CD8-positive, alpha-beta memory T cell (primary cell): ENCODE data around the gene PRSS12. TPM values are rescaled to one million over a fixed set of nuclear protein-coding genes. Genes with fewer than 3 reads are reported as not detected.

Experiments used
- CTCF ChIA-PET: fragments of 350-600 bp; sonication (Branson Sonifier 250); formaldehyde crosslinking; loops from one replicate; lab custom pipeline; 2021; ENCODE audit warnings: antibody characterized with exemption; lab: Charles Lee
- POLR2A ChIA-PET: fragments of 350-600 bp; sonication (Branson Sonifier 250); formaldehyde crosslinking; loops from one replicate; lab custom pipeline; 2021; ENCODE audit warnings: antibody characterized with exemption; lab: Charles Lee
- DNase-seq, 5 donors: peaks; one replicate each; pipeline versions ENCODE4 v3.0.0 to v3.0.0-alpha.2; 2020 to 2022; ENCODE audit warnings: mixed read lengths in 1 of 5
- H3K27ac ChIP-seq: one replicate; pipeline ENCODE4 v1.7.0; 2013; ENCODE audit warnings: low read depth, mild to moderate bottlenecking, low read length, moderate library complexity
- H3K27me3 ChIP-seq: 2 replicates; pipeline ENCODE4 v1.7.0; 2013; ENCODE audit warnings: low read length, mild to moderate bottlenecking; ENCODE audit not compliant: insufficient read depth, poor library complexity, severe bottlenecking
- H3K36me3 ChIP-seq: 2 replicates; pipeline ENCODE4 v1.7.0; 2013; ENCODE audit warnings: mild to moderate bottlenecking, low read length, moderate library complexity; ENCODE audit not compliant: insufficient read depth
- H3K4me1 ChIP-seq: 2 replicates; pipeline ENCODE4 v1.7.0; 2013; ENCODE audit warnings: mild to moderate bottlenecking, low read length, moderate library complexity; ENCODE audit not compliant: insufficient read depth
- H3K4me3 ChIP-seq: 2 replicates; pipeline ENCODE4 v1.7.0; 2013; ENCODE audit warnings: mild to moderate bottlenecking, low read length
- H3K9me3 ChIP-seq: 2 replicates; pipeline ENCODE4 v1.7.0; 2013; ENCODE audit warnings: mild to moderate bottlenecking, low read length
- H3K27ac Mint-ChIP-seq, 8 donors: one replicate each; pipeline ENCODE4 v1.8.0; 2020 to 2021; ENCODE audit warnings: mixed read lengths in 8 of 8, mild to moderate bottlenecking in 6 of 8, inconsistent platforms in 3 of 8, moderate library complexity in 3 of 8
- H3K27me3 Mint-ChIP-seq, 2 donors: one replicate each; pipeline ENCODE4 v1.8.0; 2020 to 2021; ENCODE audit warnings: mixed read lengths in 2 of 2, mild to moderate bottlenecking in 1 of 2, moderate library complexity in 1 of 2
- H3K36me3 Mint-ChIP-seq, 3 donors: one replicate each; pipeline ENCODE4 v1.8.0; 2020 to 2021; ENCODE audit warnings: mixed read lengths in 3 of 3, inconsistent platforms in 1 of 3, mild to moderate bottlenecking in 1 of 3
- H3K4me1 Mint-ChIP-seq, 3 donors: one replicate each; pipeline ENCODE4 v1.8.0; 2020 to 2021; ENCODE audit warnings: mixed read lengths in 3 of 3, inconsistent platforms in 1 of 3, mild to moderate bottlenecking in 1 of 3
- H3K4me3 Mint-ChIP-seq, 7 donors: one replicate each; pipeline ENCODE4 v1.8.0; 2020 to 2021; ENCODE audit warnings: mixed read lengths in 7 of 7, mild to moderate bottlenecking in 6 of 7, moderate library complexity in 4 of 7, inconsistent platforms in 2 of 7
- H3K9me3 Mint-ChIP-seq, 5 donors: one replicate each; pipeline ENCODE4 v1.8.0; 2020 to 2022; ENCODE audit warnings: mixed read lengths in 5 of 5, mild to moderate bottlenecking in 3 of 5, moderate library complexity in 2 of 5, inconsistent platforms in 1 of 5
- polyA plus RNA-seq: library from polyadenylated mRNA; unstranded; fragments of 300-500 nt; fragmentation: Illumina TruSeq; gene quantifications from one replicate; pipeline ENCODE4 v1.2.3, GENCODE V29; 2021
- total RNA-seq, 2 experiments: library from RNA; stranded (reverse); gene quantifications; one replicate each; pipeline ENCODE4 v1.2.3, GENCODE V29; 2021

The PRSS12 gene
- total and polyA plus RNA-seq, 3 experiments from 2014 or later = not detected

DNA sequence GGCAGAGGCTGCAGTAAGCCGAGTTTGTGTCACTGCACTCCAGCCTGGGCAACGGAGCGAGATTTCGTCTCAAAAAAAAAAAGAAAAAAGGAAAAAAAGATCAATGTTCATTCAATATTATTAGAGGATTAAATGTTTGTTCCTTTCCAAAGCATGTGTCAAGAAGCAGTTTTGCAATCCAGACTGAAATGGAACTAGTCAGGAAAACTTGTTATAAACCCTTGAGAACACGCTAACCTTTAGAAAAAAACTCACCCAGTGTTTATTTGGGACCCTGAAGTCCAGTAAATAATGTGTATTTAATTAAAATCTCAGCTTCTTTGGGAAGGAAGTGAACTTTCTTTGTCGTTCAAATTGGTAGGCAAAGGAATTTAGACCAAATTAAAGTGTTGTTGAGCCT lies 16.4 kb upstream of the PRSS12 start:
- Histone ChIP-seq H3K4me1 (no peaks in the 10 kb centered on the region), H3K36me3 (no peaks in the 10 kb centered on the region), H3K27ac (no peak overlapping the region), H3K9me3 (no peaks in the 10 kb centered on the region), H3K27me3 (no peaks in the 10 kb centered on the region), H3K4me3 (no peak overlapping the region)
- no peak overlapping the region for H3K27ac Mint-ChIP-seq
- H3K4me1 Mint-ChIP-seq = no peaks in the 10 kb centered on the region
- POLR2A ChIA-PET = interaction anchor here (0.6 kb wide), 1 partner anchor 720 kb away, joined by 3 read pairs; no protein-coding TSS in a partner anchor
- H3K4me3 Mint-ChIP-seq = no peak overlapping the region
- peaks cover 8 to 38% of the 10 kb centered on the region in 2 donors for H3K27me3 Mint-ChIP-seq
- no peak for DNase-seq
- no peaks in the 10 kb centered on the region for H3K36me3 Mint-ChIP-seq
- CTCF ChIA-PET = no interaction called here
- H3K9me3 Mint-ChIP-seq = no peaks in the 10 kb centered on the region

DNA sequence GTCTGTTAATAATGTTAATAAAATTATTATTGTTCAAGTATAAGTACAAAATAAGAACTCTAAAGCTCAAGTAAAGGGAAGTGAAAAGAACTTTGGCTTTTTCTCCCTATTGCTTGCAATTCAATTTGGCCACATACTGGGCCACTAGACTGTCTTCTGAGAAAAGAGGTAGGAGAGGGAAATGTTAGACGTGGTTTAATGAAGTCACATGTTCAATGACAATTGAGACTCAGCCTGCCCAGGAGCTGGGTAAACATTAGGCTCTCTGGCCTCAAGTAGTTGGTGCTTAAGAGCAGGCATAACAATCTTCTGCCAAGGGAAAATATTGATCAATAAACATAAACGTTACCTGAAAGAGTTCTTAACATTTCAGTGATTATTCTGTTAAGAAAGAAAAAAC lies 15.1 kb upstream of the PRSS12 start:
- H3K4me1 Mint-ChIP-seq = no peaks in the 10 kb centered on the region
- POLR2A ChIA-PET = no interaction called here

DNA sequence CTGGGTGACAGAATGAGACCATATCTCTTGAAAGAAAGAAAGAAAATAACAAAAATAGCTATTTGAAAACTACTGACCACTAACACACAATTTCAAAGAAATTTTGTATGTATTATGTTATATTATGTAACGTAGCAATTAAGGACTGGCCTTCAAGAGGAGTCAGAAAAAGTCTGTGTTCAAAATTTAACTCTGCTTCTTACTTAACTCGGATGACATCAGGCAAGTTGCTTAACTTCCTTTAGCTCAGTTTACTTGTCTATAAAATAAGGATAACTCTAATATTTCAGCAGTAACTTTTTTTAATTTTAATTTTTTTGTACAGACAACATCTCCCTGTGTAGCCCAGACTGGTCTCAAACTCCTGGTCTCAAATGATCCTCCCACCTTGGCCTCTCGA lies 14.6 kb upstream of the PRSS12 start:
- Histone ChIP-seq H3K9me3 (no peaks in the 10 kb centered on the region), H3K36me3 (no peaks in the 10 kb centered on the region), H3K27me3 (no peaks in the 10 kb centered on the region), H3K4me1 (no peaks in the 10 kb centered on the region), H3K4me3 (no peak overlapping the region), H3K27ac (no peak overlapping the region)
- ChIA-PET CTCF (no interaction called here), POLR2A (no interaction called here)
- H3K27me3 Mint-ChIP-seq = peaks cover 8 to 36% of the 10 kb centered on the region in 2 donors
- H3K9me3 Mint-ChIP-seq = no peaks in the 10 kb centered on the region
- no peak overlapping the region for H3K27ac Mint-ChIP-seq
- no peaks in the 10 kb centered on the region for H3K36me3 Mint-ChIP-seq
- no peak for DNase-seq
- H3K4me1 Mint-ChIP-seq = no peaks in the 10 kb centered on the region
- no peak overlapping the region for H3K4me3 Mint-ChIP-seq

More for the DNA sequence above, 15.1 kb upstream of the PRSS12 start:
- Mint-ChIP-seq H3K9me3 (no peaks in the 10 kb centered on the region), H3K36me3 (no peaks in the 10 kb centered on the region), H3K27me3 (peaks cover 8 to 38% of the 10 kb centered on the region in 2 donors), H3K27ac (no peak overlapping the region), H3K4me3 (no peak overlapping the region)
- Histone ChIP-seq H3K27me3 (no peaks in the 10 kb centered on the region), H3K4me3 (no peak overlapping the region), H3K36me3 (no peaks in the 10 kb centered on the region), H3K9me3 (no peaks in the 10 kb centered on the region), H3K4me1 (no peaks in the 10 kb centered on the region), H3K27ac (no peak overlapping the region)
- DNase-seq = no peak
- CTCF ChIA-PET = no interaction called here

DNA sequence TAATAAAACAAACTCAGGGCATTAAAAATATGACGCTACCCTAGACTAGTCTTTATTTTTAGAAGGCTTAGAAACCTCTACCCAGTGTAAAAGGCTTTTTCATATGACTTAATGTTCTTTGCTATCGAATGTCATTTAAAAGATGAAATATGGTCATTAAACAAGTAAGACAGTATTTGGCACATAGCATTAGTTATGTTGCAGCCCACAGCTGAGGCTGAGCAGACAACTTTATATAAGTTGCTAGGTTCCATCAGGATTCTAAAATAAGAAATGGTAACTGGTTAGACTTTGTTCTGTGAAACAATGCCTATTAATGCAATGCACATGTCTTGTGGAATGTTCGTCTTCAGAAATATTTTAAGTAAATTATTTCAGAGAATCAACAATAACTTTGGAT lies 10.4 kb upstream of the PRSS12 start:
- DNase-seq = no peak
- Histone ChIP-seq H3K27me3 (no peaks in the 10 kb centered on the region), H3K27ac (no peak overlapping the region), H3K4me1 (no peaks in the 10 kb centered on the region), H3K9me3 (no peaks in the 10 kb centered on the region), H3K4me3 (no peak overlapping the region), H3K36me3 (no peaks in the 10 kb centered on the region)
- H3K4me3 Mint-ChIP-seq = no peak overlapping the region
- no peak overlapping the region for H3K27ac Mint-ChIP-seq
- ChIA-PET CTCF (interaction anchor here (1.0 kb wide), 1 partner anchor 10 kb away, joined by 3 read pairs; the partner anchor contains the start of gene PRSS12), POLR2A (no interaction called here)
- no peaks in the 10 kb centered on the region for H3K4me1 Mint-ChIP-seq
- H3K36me3 Mint-ChIP-seq = no peaks in the 10 kb centered on the region
- H3K9me3 Mint-ChIP-seq = no peaks in the 10 kb centered on the region
- peaks cover 17 to 45% of the 10 kb centered on the region in 2 donors for H3K27me3 Mint-ChIP-seq

DNA sequence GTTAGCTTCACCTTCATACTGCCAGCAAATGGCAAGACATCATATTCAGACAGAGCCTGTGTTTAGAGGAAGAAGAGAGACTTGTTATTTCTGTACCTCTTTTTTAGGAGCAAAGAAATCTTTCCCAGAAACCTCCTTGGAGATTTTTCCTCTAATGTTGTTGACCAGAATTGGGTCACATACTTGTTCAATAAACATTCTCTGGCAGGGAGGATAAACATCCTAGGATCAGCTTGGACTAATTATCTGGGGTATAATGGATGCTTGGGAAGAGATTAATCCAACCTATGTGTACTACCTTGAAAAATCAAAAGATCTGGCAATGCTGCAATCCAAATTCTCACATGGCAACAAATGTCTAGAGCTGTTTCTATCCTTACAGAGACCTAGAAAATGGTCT lies 8.4 kb upstream of the PRSS12 start:
- Mint-ChIP-seq H3K27ac (no peak overlapping the region), H3K9me3 (no peaks in the 10 kb centered on the region), H3K4me3 (no peak overlapping the region), H3K27me3 (peaks cover 24 to 57% of the 10 kb centered on the region in 2 donors), H3K36me3 (no peaks in the 10 kb centered on the region), H3K4me1 (no peaks in the 10 kb centered on the region)
- ChIA-PET POLR2A (no interaction called here), CTCF (no interaction called here)
- Histone ChIP-seq H3K36me3 (no peaks in the 10 kb centered on the region), H3K27ac (no peak overlapping the region), H3K9me3 (no peaks in the 10 kb centered on the region), H3K27me3 (no peaks in the 10 kb centered on the region), H3K4me3 (no peak overlapping the region), H3K4me1 (no peaks in the 10 kb centered on the region)
- DNase-seq = no peak

DNA sequence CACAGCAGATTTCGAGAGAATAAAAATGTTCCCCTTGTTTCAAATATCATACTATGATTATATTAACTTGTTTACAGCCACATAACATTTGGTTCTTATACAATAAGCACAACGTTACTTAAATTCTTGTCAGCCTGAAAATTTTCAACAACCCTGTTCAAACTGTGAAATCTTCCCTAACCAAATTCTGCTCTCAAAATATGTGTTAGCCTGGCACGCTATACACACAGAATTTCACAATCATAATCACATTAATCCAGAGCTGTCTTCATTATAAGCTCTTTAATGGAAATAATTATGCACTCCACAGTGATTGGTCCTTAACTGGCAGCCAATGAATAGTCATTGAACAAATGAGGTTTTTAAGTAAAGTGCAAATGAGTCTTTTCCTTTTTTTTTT lies 7.3 kb upstream of the PRSS12 start:
- Mint-ChIP-seq H3K4me1 (no peaks in the 10 kb centered on the region), H3K27ac (no peak overlapping the region), H3K36me3 (no peaks in the 10 kb centered on the region), H3K9me3 (no peaks in the 10 kb centered on the region), H3K27me3 (peaks cover 25 to 61% of the 10 kb centered on the region in 2 donors), H3K4me3 (no peak overlapping the region)
- Histone ChIP-seq H3K9me3 (no peaks in the 10 kb centered on the region), H3K27me3 (peaks cover 2% of the 10 kb centered on the region), H3K36me3 (no peaks in the 10 kb centered on the region), H3K4me1 (no peaks in the 10 kb centered on the region), H3K27ac (no peak overlapping the region), H3K4me3 (no peak overlapping the region)
- ChIA-PET POLR2A (no interaction called here), CTCF (no interaction called here)
- DNase-seq = no peak

DNA sequence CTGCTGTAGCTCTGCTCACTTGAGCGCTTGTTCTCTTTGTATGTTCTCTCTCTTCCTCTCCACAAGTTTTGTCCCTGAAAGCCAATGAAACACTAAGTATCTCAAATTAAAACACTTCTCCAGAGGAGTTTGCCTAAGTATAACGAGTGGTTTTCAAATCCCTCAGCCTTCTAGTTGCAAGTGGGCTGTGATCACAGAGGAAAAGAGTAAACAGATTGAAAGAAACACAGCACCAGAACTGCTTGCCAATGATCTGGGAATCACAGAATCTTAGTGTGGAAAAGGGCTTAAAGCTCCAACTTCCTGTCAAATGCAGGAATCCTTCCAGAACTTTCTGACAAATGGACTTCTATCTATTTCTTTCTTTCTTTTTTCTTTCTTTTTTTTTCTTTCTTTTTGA lies 4.8 kb upstream of the PRSS12 start:
- H3K27ac Mint-ChIP-seq = no peak overlapping the region
- POLR2A ChIA-PET = no interaction called here
- H3K27me3 Mint-ChIP-seq = peaks cover 44 to 81% of the 10 kb centered on the region in 2 donors
- H3K4me3 Mint-ChIP-seq = no peak overlapping the region
- H3K36me3 Mint-ChIP-seq = no peaks in the 10 kb centered on the region
- peaks cover 0 to 3% (median 0%) of the 10 kb centered on the region in 5 donors for H3K9me3 Mint-ChIP-seq
- CTCF ChIA-PET = no interaction called here
- H3K9me3 ChIP-seq = no peaks in the 10 kb centered on the region
- no peak for DNase-seq
- no peak overlapping the region for H3K27ac ChIP-seq
- H3K36me3 ChIP-seq = no peaks in the 10 kb centered on the region
- H3K4me1 Mint-ChIP-seq = peaks cover 8 to 9% (median 9%) of the 10 kb centered on the region in 3 donors
- peaks cover 8% of the 10 kb centered on the region for H3K4me1 ChIP-seq
- H3K4me3 ChIP-seq = no peak overlapping the region
- H3K27me3 ChIP-seq = peaks cover 21% of the 10 kb centered on the region

DNA sequence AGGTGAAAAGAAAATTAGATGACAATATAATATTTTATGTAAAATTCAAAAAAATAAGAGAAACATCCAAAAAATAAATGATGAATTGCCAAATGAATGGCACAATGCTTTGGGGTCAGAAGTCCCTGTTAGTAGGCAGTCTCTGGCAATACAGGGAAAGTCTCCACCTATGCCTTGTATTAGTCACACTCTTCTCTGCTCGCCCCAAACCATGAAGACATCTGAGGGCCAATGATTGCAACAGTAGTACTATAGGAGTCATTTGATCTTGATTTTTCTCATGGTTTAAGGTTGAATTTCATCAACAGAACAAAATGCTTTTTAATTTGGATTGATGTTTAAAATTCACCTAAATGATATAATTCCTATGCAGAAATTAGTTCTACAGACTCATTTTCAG lies 3.9 kb upstream of the PRSS12 start:
- H3K4me1 Mint-ChIP-seq = peaks cover 10 to 12% (median 12%) of the 10 kb centered on the region in 3 donors
- CTCF ChIA-PET = no interaction called here
- H3K9me3 Mint-ChIP-seq = peaks cover 0 to 3% (median 0%) of the 10 kb centered on the region in 5 donors
- H3K27me3 Mint-ChIP-seq = peaks cover 49 to 81% of the 10 kb centered on the region in 2 donors
- H3K4me3 Mint-ChIP-seq = no peak overlapping the region
- POLR2A ChIA-PET = no interaction called here
- H3K4me3 ChIP-seq = no peak overlapping the region
- peaks cover 21% of the 10 kb centered on the region for H3K27me3 ChIP-seq
- DNase-seq = no peak
- peaks cover 8% of the 10 kb centered on the region for H3K4me1 ChIP-seq
- no peaks in the 10 kb centered on the region for H3K36me3 ChIP-seq
- H3K27ac Mint-ChIP-seq = no peak overlapping the region
- H3K36me3 Mint-ChIP-seq = no peaks in the 10 kb centered on the region
- H3K9me3 ChIP-seq = no peaks in the 10 kb centered on the region
- H3K27ac ChIP-seq = no peak overlapping the region
